ENCODE measurements around the gene IPCEF1. TPM values are rescaled to one million over a fixed set of nuclear protein-coding genes. Genes with fewer than 3 reads are reported as not detected.

The IPCEF1 gene
- total RNA-seq, 2 donors from 2014 or later: 3.0 to 5.7 TPM

- H3K4me1 ChIP-seq: peaks cover 13% of the 10 kb centered on the region
Measured at GRCh38 chr6:154297210-154297609, 59.4 kb downstream of the IPCEF1 start.

GRCh38 chr6:154295733-154296132 lies 60.9 kb downstream of the IPCEF1 start:
- H3K27me3 ChIP-seq: no peaks in the 10 kb centered on the region
- peaks cover 13% of the 10 kb centered on the region for H3K4me1 ChIP-seq
- peak in 1 of 4 donors; percentile 10 for DNase-seq
- H3K4me3 ChIP-seq: no peak overlapping the region
- WGBS, 2 donors: 71 to 100% methylated on average over 2 to 4 of the region's 4 CpGs
- H3K27ac ChIP-seq: no peak overlapping the region
- H3K36me3 ChIP-seq (replicated peaks in 1 of 2; ENCODE audit: insufficient read depth in 1 of 2, low read depth in 2 of 2): no peaks in the 10 kb centered on the region
- intact Hi-C loops (cut with DNase I): no loop called here
- H3K9me3 ChIP-seq: no peaks in the 10 kb centered on the region
- TF ChIP-seq CTCF (IDR thresholded peaks at IDR 0.05) (no peak), POLR2A (IDR thresholded peaks at IDR 0.05) (no peak)
- no peak for ATAC-seq

More at GRCh38 chr6:154297210-154297609, 59.4 kb downstream of the IPCEF1 start:
- TF ChIP-seq POLR2A (IDR thresholded peaks at IDR 0.05) (no peak), CTCF (IDR thresholded peaks at IDR 0.05) (no peak)
- Histone ChIP-seq H3K36me3 (replicated peaks in 1 of 2; ENCODE audit: insufficient read depth in 1 of 2, low read depth in 2 of 2) (no peaks in the 10 kb centered on the region), H3K27ac (no peak overlapping the region), H3K4me3 (no peak overlapping the region), H3K27me3 (no peaks in the 10 kb centered on the region), H3K9me3 (no peaks in the 10 kb centered on the region)
- WGBS, 2 donors: 88 to 98% methylated on average over 4 of the region's 4 CpGs
- no peak for ATAC-seq
- intact Hi-C loops (cut with DNase I): no loop called here
- no peak for DNase-seq

GRCh38 chr6:154292855-154293519 lies 63.6 kb downstream of the IPCEF1 start:
- DNase-seq: no peak
- H3K4me1 ChIP-seq: peaks cover 5% of the 10 kb centered on the region
- no peak for ATAC-seq
- H3K9me3 ChIP-seq: no peaks in the 10 kb centered on the region
- no peak overlapping the region for H3K27ac ChIP-seq
- WGBS, 2 donors: 41 to 53% methylated on average over 4 of the region's 4 CpGs
- H3K36me3 ChIP-seq (replicated peaks in 1 of 2; ENCODE audit: insufficient read depth in 1 of 2, low read depth in 2 of 2): no peaks in the 10 kb centered on the region
- no peak overlapping the region for H3K4me3 ChIP-seq
- no peaks in the 10 kb centered on the region for H3K27me3 ChIP-seq
- no peak for TF ChIP-seq CTCF (IDR thresholded peaks at IDR 0.05)
- no peak for TF ChIP-seq POLR2A (IDR thresholded peaks at IDR 0.05)
- intact Hi-C loops (cut with DNase I): no loop called here

GRCh38 chr6:154292066-154292465 lies 64.5 kb downstream of the IPCEF1 start:
- Histone ChIP-seq H3K27ac (no peak overlapping the region), H3K9me3 (no peaks in the 10 kb centered on the region), H3K27me3 (no peaks in the 10 kb centered on the region), H3K4me1 (no peaks in the 10 kb centered on the region), H3K36me3 (replicated peaks in 1 of 2; ENCODE audit: insufficient read depth in 1 of 2, low read depth in 2 of 2) (no peaks in the 10 kb centered on the region), H3K4me3 (no peak overlapping the region)
- ATAC-seq (no peak), DNase-seq (no peak)
- TF ChIP-seq CTCF (IDR thresholded peaks at IDR 0.05) (no peak), POLR2A (IDR thresholded peaks at IDR 0.05) (no peak)
- 63 to 82% methylated on average over 3 of the region's 3 CpGs for WGBS, 2 donors
- intact Hi-C loops (cut with DNase I): no loop called here
